HL-60 (cell line): Measurements from ENCODE around the gene UBALD1.
"Not testable (repeated sequence)": the region's sequence is repeated elsewhere in the genome, so short reads cannot be mapped to it uniquely, and the experiment has no call there.

ENCODE experiments used
- DNase-seq, 2 experiments: peaks; one replicate each; pipeline ENCODE4 v3.0.0-alpha.2; 2010 to 2020; ENCODE audit warnings: low read depth in 1 of 2, low spot score in 1 of 2
- H3K27ac ChIP-seq: fragments of 250-450 bp; sonication (Bioruptor Pico); replicated peaks from 2 replicates; pipeline ENCODE4 v1.5.1; 2020; ENCODE audit warnings: mild to moderate bottlenecking, moderate library complexity
- H3K27me3 ChIP-seq: fragments of 250-450 bp; sonication (Bioruptor Pico); 2 replicates; pipeline ENCODE4 v1.5.1; 2021; ENCODE audit warnings: mild to moderate bottlenecking, moderate library complexity; ENCODE audit not compliant: insufficient read depth, poor library complexity, severe bottlenecking
- H3K4me3 ChIP-seq: replicated peaks from 2 replicates; pipeline ENCODE4 v1.5.1; 2011; ENCODE audit warnings: mild to moderate bottlenecking, control low read depth, low read length; ENCODE audit not compliant: insufficient read depth
- CTCF ChIP-seq: IDR thresholded peaks from one replicate; pipeline ENCODE4 v1.5.1; 2011; ENCODE audit warnings: low read length, control low read depth, inconsistent platforms; ENCODE audit not compliant: insufficient read depth
- GABPA ChIP-seq: IDR thresholded peaks from 2 replicates; pipeline ENCODE4 v1.6.1; 2012; ENCODE audit warnings: low read depth
- POLR2AphosphoS5 ChIP-seq: IDR thresholded peaks from 2 replicates; pipeline ENCODE4 v1.6.1; 2012; ENCODE audit warnings: low read depth
- REST ChIP-seq: IDR thresholded peaks from 2 replicates; pipeline ENCODE4 v1.6.1; 2012; ENCODE audit warnings: low read depth; ENCODE audit not compliant: insufficient replicate concordance
- SPI1 ChIP-seq: IDR thresholded peaks from 2 replicates; pipeline ENCODE4 v1.6.1; 2012; ENCODE audit warnings: low read depth, mild to moderate bottlenecking, borderline replicate concordance

UBALD1 gene

DNA sequence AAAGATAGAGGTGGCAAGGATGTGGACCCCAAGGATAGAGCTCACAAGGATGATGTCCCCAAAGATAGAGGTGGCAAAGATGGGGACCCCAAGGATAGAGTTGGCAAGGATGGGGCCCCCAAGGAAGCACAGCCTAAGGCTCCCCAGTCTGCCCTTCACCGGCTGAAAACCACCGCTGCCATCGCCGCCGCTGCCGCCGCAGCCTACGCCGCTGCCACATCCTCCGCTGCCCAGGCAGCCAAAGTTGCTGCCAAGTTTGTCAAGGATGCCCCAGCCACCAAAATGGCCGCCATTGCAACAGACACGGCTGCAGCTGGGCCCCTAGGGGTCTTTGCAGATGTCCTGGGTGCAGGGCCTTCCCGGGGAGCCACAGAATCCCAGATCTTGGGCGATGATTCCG is 38.7 kb downstream of the UBALD1 start:
- Histone ChIP-seq H3K27ac (no peak overlapping the region), H3K27me3 (no peaks in the 10 kb centered on the region), H3K4me3 (no peak overlapping the region)
- DNase-seq: no peak
- no peak for TF ChIP-seq REST
- no peak for TF ChIP-seq GABPA
- no peak for TF ChIP-seq SPI1
- TF ChIP-seq CTCF: no peak
- TF ChIP-seq POLR2AphosphoS5: no peak

- H3K4me3 ChIP-seq: no peak overlapping the region
- no peak for TF ChIP-seq GABPA
- no peak for DNase-seq
- H3K27ac ChIP-seq: no peak overlapping the region
- H3K27me3 ChIP-seq: no peaks in the 10 kb centered on the region
Measured at GRCh38 chr16:4574919-4575705, 39.6 kb downstream of the UBALD1 start.

DNA sequence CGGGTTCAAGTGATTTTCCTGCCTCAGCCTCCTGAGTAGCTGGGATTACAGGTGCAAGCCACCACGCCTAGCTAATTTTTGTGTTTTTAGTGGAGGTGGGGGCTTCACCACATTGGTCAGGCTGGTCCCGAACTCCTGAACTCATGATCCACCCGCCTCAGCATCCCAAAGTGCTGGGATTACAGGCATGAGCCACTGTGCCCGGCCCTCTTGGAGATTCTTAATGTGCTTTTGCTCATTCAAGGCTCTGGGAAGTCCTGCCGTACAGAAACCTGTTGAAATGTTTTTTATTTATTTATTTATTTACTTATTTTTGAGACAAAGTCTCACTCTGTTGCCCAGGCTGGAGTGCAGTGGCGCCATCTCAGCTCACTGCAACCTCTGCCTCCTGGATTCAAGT is 40.8 kb downstream of the UBALD1 start:
- H3K27me3 ChIP-seq, H3K4me3 ChIP-seq, DNase-seq, H3K27ac ChIP-seq: not testable (repeated sequence)

DNA sequence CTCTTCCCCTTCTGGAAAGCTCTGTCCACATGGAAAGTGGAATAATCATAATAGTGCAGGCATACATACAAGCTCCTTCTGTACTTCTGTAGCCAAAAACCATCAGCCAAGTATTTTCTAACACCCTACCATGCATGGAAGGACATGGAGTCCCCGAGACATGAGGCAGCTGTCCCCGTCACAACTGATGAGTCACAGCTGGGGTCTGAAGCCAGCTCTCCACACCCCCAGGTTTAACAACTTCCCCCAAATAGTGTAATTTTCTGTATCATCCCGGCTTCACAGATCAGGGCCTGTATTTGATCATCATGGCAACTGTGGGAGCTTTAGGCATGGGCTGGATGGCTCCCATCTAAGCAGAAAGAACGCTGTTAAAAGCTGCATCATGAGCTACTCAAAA is 42.0 kb downstream of the UBALD1 start:
- H3K27ac ChIP-seq: no peak overlapping the region
- TF ChIP-seq CTCF (no peak), POLR2AphosphoS5 (no peak), GABPA (no peak), REST (no peak), SPI1 (no peak)
- no peak for DNase-seq

More for the DNA sequence above, 42.0 kb downstream of the UBALD1 start:
- Histone ChIP-seq H3K27me3 (no peaks in the 10 kb centered on the region), H3K4me3 (no peak overlapping the region)
